Measurements from ENCODE around the gene ARID3A.
"Not testable (repeated sequence)": the region's sequence is repeated elsewhere in the genome, so short reads cannot be mapped to it uniquely, and the experiment has no call there.

DNA sequence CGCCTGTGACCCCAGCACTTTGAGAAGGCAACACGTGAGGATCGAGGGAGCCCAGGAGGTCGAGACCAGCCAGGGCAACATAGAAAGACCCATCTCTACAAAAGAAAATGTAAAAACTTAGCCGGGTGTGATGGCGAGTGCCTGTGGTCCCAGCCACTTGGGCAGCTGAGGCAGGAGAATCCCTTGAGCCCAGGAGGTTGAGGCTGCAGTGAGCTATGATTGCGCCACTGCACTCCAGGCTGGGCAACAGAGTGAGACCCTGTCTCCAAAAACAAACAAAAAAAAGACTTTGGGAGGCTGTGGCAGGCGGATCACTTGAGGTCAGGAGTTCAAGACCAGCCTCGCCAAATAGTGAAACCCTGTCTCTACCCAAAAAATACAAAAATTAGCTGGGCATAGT is 31.7 kb downstream of the ARID3A start:
- not testable (repeated sequence) for TF ChIP-seq EZH2 (IDR thresholded peaks at IDR 0.05; ENCODE audit: insufficient read depth, low read length)
- TF ChIP-seq, protein P1, sequence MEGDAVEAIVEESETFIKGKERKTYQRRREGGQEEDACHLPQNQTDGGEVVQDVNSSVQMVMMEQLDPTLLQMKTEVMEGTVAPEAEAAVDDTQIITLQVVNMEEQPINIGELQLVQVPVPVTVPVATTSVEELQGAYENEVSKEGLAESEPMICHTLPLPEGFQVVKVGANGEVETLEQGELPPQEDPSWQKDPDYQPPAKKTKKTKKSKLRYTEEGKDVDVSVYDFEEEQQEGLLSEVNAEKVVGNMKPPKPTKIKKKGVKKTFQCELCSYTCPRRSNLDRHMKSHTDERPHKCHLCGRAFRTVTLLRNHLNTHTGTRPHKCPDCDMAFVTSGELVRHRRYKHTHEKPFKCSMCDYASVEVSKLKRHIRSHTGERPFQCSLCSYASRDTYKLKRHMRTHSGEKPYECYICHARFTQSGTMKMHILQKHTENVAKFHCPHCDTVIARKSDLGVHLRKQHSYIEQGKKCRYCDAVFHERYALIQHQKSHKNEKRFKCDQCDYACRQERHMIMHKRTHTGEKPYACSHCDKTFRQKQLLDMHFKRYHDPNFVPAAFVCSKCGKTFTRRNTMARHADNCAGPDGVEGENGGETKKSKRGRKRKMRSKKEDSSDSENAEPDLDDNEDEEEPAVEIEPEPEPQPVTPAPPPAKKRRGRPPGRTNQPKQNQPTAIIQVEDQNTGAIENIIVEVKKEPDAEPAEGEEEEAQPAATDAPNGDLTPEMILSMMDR (IDR thresholded peaks at IDR 0.05; ENCODE audit: insufficient read depth, low read depth, low read length), result not testable (repeated sequence)

All from astrocyte (in vitro differentiated cells and primary cell).